ENCODE measurements around the gene MAN1C1. TPM values are rescaled to one million over a fixed set of nuclear protein-coding genes. Genes with fewer than 3 reads are reported as not detected.

The MAN1C1 gene
- polyA plus RNA-seq, 1 donor from 2014 or later, result 1.3 TPM

DNA sequence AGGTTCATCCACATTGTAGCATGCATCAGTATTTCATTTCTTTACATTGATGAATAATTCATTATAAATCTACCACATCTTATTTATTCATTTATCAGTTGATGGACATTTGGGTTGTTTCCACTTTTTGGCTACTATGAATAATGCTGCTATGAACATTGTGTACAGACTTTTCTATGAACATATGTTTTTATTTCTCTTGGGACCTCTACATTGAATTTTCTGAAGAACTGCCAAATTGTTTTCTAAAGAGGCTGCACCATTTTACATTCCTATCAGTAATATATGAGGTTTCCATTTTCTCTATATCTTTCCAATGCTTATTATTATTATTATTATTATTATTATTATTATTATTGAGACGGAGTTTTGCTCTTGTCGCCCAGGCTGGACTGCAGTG is 102.1 kb downstream of the MAN1C1 start:
- no peaks in the 10 kb centered on the region for H3F3A ChIP-seq (ENCODE audit: insufficient read depth, low read length, poor library complexity, severe bottlenecking)
- H4K20me1 ChIP-seq (ENCODE audit: insufficient read depth), result no peaks in the 10 kb centered on the region
- H3K9me2 ChIP-seq (ENCODE audit: insufficient read depth, low read length), result no peaks in the 10 kb centered on the region
- no peak overlapping the region for H3K27ac ChIP-seq (ENCODE audit: low read length)
- no peak overlapping the region for H2AFZ ChIP-seq (ENCODE audit: low read depth, low read length)
- H3K4me3 ChIP-seq (ENCODE audit: low read length), result no peak overlapping the region
- H3K9ac ChIP-seq (ENCODE audit: low read length), result no peak overlapping the region
- no peaks in the 10 kb centered on the region for H3K27me3 ChIP-seq (ENCODE audit: insufficient read depth, low read depth, low read length)
- no peaks in the 10 kb centered on the region for H3K36me3 ChIP-seq (ENCODE audit: insufficient read depth, low read length)
- no peaks in the 10 kb centered on the region for H3K79me2 ChIP-seq (replicated peaks; ENCODE audit: insufficient read depth, low read length)
- no peak overlapping the region for H3K4me2 ChIP-seq (ENCODE audit: low read length)
- H3K9me3 ChIP-seq (ENCODE audit: low read length), result no peaks in the 10 kb centered on the region
- TF ChIP-seq POLR2AphosphoS5 (IDR thresholded peaks at IDR 0.05) (no peak), SMC3 (conservative IDR thresholded peaks at IDR 0.05; ENCODE audit: poor library complexity) (no peak), EZH2 (IDR thresholded peaks at IDR 0.05; ENCODE audit: borderline replicate concordance, insufficient read depth, low read length, poor library complexity, severe bottlenecking) (no peak), EP300 (conservative IDR thresholded peaks at IDR 0.05; ENCODE audit: poor library complexity, severe bottlenecking) (no peak), RAD21 (conservative IDR thresholded peaks at IDR 0.05) (no peak), MXI1 (conservative IDR thresholded peaks at IDR 0.05; ENCODE audit: poor library complexity, severe bottlenecking) (no peak)
- TF ChIP-seq, protein P1, sequence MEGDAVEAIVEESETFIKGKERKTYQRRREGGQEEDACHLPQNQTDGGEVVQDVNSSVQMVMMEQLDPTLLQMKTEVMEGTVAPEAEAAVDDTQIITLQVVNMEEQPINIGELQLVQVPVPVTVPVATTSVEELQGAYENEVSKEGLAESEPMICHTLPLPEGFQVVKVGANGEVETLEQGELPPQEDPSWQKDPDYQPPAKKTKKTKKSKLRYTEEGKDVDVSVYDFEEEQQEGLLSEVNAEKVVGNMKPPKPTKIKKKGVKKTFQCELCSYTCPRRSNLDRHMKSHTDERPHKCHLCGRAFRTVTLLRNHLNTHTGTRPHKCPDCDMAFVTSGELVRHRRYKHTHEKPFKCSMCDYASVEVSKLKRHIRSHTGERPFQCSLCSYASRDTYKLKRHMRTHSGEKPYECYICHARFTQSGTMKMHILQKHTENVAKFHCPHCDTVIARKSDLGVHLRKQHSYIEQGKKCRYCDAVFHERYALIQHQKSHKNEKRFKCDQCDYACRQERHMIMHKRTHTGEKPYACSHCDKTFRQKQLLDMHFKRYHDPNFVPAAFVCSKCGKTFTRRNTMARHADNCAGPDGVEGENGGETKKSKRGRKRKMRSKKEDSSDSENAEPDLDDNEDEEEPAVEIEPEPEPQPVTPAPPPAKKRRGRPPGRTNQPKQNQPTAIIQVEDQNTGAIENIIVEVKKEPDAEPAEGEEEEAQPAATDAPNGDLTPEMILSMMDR (IDR thresholded peaks at IDR 0.05; ENCODE audit: poor library complexity, severe bottlenecking), result no peak
- TF ChIP-seq, protein P2, sequence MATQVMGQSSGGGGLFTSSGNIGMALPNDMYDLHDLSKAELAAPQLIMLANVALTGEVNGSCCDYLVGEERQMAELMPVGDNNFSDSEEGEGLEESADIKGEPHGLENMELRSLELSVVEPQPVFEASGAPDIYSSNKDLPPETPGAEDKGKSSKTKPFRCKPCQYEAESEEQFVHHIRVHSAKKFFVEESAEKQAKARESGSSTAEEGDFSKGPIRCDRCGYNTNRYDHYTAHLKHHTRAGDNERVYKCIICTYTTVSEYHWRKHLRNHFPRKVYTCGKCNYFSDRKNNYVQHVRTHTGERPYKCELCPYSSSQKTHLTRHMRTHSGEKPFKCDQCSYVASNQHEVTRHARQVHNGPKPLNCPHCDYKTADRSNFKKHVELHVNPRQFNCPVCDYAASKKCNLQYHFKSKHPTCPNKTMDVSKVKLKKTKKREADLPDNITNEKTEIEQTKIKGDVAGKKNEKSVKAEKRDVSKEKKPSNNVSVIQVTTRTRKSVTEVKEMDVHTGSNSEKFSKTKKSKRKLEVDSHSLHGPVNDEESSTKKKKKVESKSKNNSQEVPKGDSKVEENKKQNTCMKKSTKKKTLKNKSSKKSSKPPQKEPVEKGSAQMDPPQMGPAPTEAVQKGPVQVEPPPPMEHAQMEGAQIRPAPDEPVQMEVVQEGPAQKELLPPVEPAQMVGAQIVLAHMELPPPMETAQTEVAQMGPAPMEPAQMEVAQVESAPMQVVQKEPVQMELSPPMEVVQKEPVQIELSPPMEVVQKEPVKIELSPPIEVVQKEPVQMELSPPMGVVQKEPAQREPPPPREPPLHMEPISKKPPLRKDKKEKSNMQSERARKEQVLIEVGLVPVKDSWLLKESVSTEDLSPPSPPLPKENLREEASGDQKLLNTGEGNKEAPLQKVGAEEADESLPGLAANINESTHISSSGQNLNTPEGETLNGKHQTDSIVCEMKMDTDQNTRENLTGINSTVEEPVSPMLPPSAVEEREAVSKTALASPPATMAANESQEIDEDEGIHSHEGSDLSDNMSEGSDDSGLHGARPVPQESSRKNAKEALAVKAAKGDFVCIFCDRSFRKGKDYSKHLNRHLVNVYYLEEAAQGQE (IDR thresholded peaks at IDR 0.05; ENCODE audit: borderline replicate concordance), result no peak

DNA sequence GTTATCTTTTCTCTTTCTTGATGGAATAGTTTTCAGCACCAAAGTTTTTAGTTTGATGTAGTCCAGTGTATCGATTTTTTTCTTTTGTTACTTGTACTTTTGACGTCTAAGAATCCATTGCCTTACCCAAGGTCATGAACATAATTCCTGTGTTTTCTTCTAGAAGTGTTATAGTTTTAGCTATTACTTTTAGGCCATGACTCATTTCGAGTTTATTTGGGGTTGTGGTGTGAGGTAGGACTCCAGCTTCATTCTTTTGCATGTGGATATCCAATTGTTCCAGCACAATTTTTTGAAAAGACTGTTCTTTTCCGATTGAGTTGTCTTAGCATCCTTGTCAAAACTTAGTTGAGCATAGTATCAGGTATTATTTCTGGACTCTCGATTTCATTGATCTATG is 104.0 kb downstream of the MAN1C1 start:
- no peaks in the 10 kb centered on the region for H3K79me2 ChIP-seq (replicated peaks; ENCODE audit: insufficient read depth, low read length)
- no peak overlapping the region for H3K4me3 ChIP-seq (ENCODE audit: low read length)
- no peaks in the 10 kb centered on the region for H3K36me3 ChIP-seq (ENCODE audit: insufficient read depth, low read length)
- TF ChIP-seq EZH2 (IDR thresholded peaks at IDR 0.05; ENCODE audit: borderline replicate concordance, insufficient read depth, low read length, poor library complexity, severe bottlenecking) (no peak), POLR2AphosphoS5 (IDR thresholded peaks at IDR 0.05) (no peak), SMC3 (conservative IDR thresholded peaks at IDR 0.05; ENCODE audit: poor library complexity) (no peak), EP300 (conservative IDR thresholded peaks at IDR 0.05; ENCODE audit: poor library complexity, severe bottlenecking) (no peak), MXI1 (conservative IDR thresholded peaks at IDR 0.05; ENCODE audit: poor library complexity, severe bottlenecking) (no peak), TAF1 (IDR thresholded peaks at IDR 0.05; ENCODE audit: low read depth) (no peak), RAD21 (conservative IDR thresholded peaks at IDR 0.05) (no peak)
- TF ChIP-seq, protein P1 (IDR thresholded peaks at IDR 0.05; ENCODE audit: poor library complexity, severe bottlenecking), result no peak
- TF ChIP-seq, protein P2 (IDR thresholded peaks at IDR 0.05; ENCODE audit: borderline replicate concordance), result no peak
- H3K9me2 ChIP-seq (ENCODE audit: insufficient read depth, low read length), result no peaks in the 10 kb centered on the region
- H3F3A ChIP-seq (ENCODE audit: insufficient read depth, low read length, poor library complexity, severe bottlenecking), result no peaks in the 10 kb centered on the region
- no peak overlapping the region for H3K27ac ChIP-seq (ENCODE audit: low read length)
- no peaks in the 10 kb centered on the region for H3K9me3 ChIP-seq (ENCODE audit: low read length)
- H3K27me3 ChIP-seq (ENCODE audit: insufficient read depth, low read depth, low read length), result no peaks in the 10 kb centered on the region
- H3K9ac ChIP-seq (ENCODE audit: low read length), result no peak overlapping the region
- no peak overlapping the region for H3K4me2 ChIP-seq (ENCODE audit: low read length)
- H2AFZ ChIP-seq (ENCODE audit: low read depth, low read length), result no peak overlapping the region
- no peaks in the 10 kb centered on the region for H4K20me1 ChIP-seq (ENCODE audit: insufficient read depth)
